Smooth muscle cell (in vitro differentiated cells): Measurements from ENCODE around the gene PLCXD1. TPM values are rescaled to one million over a fixed set of nuclear protein-coding genes. Genes with fewer than 3 reads are reported as not detected.
"Not testable (repeated sequence)": the region's sequence is repeated elsewhere in the genome, so short reads cannot be mapped to it uniquely, and the experiment has no call there.

Experiments
- DNase-seq: peaks from one replicate; lab custom pipeline; 2025; ENCODE audit not compliant: unreplicated experiment; lab: John Stamatoyannopoulos, UW
- H2AFZ ChIP-seq: fragments of 200-600 bp; sonication (generic); 2 replicates; pipeline ENCODE4 v1.6.0; 2016; ENCODE audit warnings: antibody characterized with exemption, low read depth, mild to moderate bottlenecking
- H3F3A ChIP-seq: fragments of 200-600 bp; sonication (generic); 2 replicates; pipeline ENCODE4 v1.6.0; 2017; ENCODE audit warnings: antibody characterized with exemption, low read depth
- H3K27ac ChIP-seq: fragments of 200-600 bp; sonication (generic); 2 replicates; pipeline ENCODE4 v1.5.1; 2016; ENCODE audit warnings: low read depth, mild to moderate bottlenecking
- H3K27me3 ChIP-seq: fragments of 200-600 bp; sonication (generic); 2 replicates; pipeline ENCODE4 v1.6.1; 2016; ENCODE audit warnings: low read depth, mild to moderate bottlenecking
- H3K36me3 ChIP-seq: fragments of 200-600 bp; sonication (generic); 2 replicates; pipeline ENCODE4 v1.5.1; 2016; ENCODE audit warnings: low read depth
- H3K4me1 ChIP-seq: fragments of 200-600 bp; sonication (generic); 2 replicates; pipeline ENCODE4 v1.5.1; 2016; ENCODE audit warnings: low read depth
- H3K4me2 ChIP-seq: fragments of 200-600 bp; sonication (generic); 2 replicates; pipeline ENCODE4 v1.6.0; 2016; ENCODE audit warnings: mild to moderate bottlenecking
- H3K4me3 ChIP-seq: fragments of 200-600 bp; sonication (generic); 2 replicates; pipeline ENCODE4 v1.5.1; 2016; ENCODE audit warnings: mild to moderate bottlenecking
- H3K79me2 ChIP-seq: fragments of 200-600 bp; sonication (generic); 2 replicates; pipeline ENCODE4 v1.6.0; 2016; ENCODE audit warnings: low read depth, mild to moderate bottlenecking
- H3K9ac ChIP-seq: fragments of 200-600 bp; sonication (generic); 2 replicates; pipeline ENCODE4 v1.6.0; 2016; ENCODE audit warnings: low read depth
- H3K9me3 ChIP-seq: fragments of 200-600 bp; sonication (generic); replicated peaks from 2 replicates; pipeline ENCODE4 v1.5.1; 2016; ENCODE audit warnings: low read depth
- H4K20me1 ChIP-seq: fragments of 200-600 bp; sonication (generic); 2 replicates; pipeline ENCODE4 v1.6.0; 2016; ENCODE audit warnings: low read depth
- CTCF ChIP-seq: fragments of 200-600 bp; sonication (generic); IDR thresholded peaks from 2 replicates; pipeline ENCODE4 v1.5.1; 2017; ENCODE audit warnings: borderline replicate concordance, mild to moderate bottlenecking, antibody characterized with exemption; ENCODE audit not compliant: insufficient read depth, poor library complexity, severe bottlenecking
- whole genome bisulfite sequencing: methylation state at CpG from one replicate; pipeline ENCODE4 v1.1.7; 2016; ENCODE audit warnings: low lambda C conversion rate; 5-methylcytosine and 5-hydroxymethylcytosine counted together
- polyA plus RNA-seq: library from polyadenylated mRNA; unstranded; fragments of >200 nt; fragmentation: Nextera tagmentation; extraction: Ambion mirVana; gene quantifications from 2 replicates; pipeline ENCODE4 v1.2.1, GENCODE V29; 2016
- total RNA-seq: library from RNA; depleted of rRNA; stranded (reverse); fragments of >200 nt; gene quantifications from 2 replicates; pipeline ENCODE4 v1.2.3, GENCODE V29; 2014

Gene PLCXD1
- total RNA-seq (6.2 and 7.0 TPM in 2 replicates), polyA plus RNA-seq (13.2 and 14.0 TPM in 2 replicates)

GRCh38 chrX:281166-281999, at the start of gene PLCXD1:
TSS of gene PLCXD1 (plus strand) at chrX:281381. CDS start at chrX:284188, 2,807 bp downstream.
- Histone ChIP-seq H3K27ac (no peak within 1 kb of the TSS), H3K79me2 (no peaks in the 10 kb centered on the region)

GRCh38 chrX:231637-232277, 49.4 kb upstream of the PLCXD1 start:
- H3K79me2 ChIP-seq, H3K27me3 ChIP-seq, H4K20me1 ChIP-seq, H3K4me2 ChIP-seq, H3K4me1 ChIP-seq, H3K36me3 ChIP-seq, H3K9me3 ChIP-seq, H3F3A ChIP-seq, H2AFZ ChIP-seq, H3K4me3 ChIP-seq, DNase-seq, H3K27ac ChIP-seq, H3K9ac ChIP-seq: not testable (repeated sequence)
- no CpG with 5 or more reads among the region's 45 CpGs for WGBS

More at GRCh38 chrX:281166-281999, at the start of gene PLCXD1:
- Histone ChIP-seq H4K20me1 (no peaks in the 10 kb centered on the region), H3K4me2 (peak within 1 kb of the TSS; percentile 90), H3K27me3 (no peaks in the 10 kb centered on the region), H3K9ac (no peak within 1 kb of the TSS), H3K4me3 (peak within 1 kb of the TSS; percentile 78), H3K36me3 (no peaks in the 10 kb centered on the region), H3F3A (no peaks in the 10 kb centered on the region), H2AFZ (no peak within 1 kb of the TSS), H3K4me1 (peaks cover 3% of the 10 kb centered on the region), H3K9me3 (no peaks in the 10 kb centered on the region)
- 34% methylated on average over 24 of the region's 25 CpGs for WGBS
- DNase-seq, result no peak
- TF ChIP-seq CTCF, result no peak

GRCh38 chrX:232278-232655, 48.9 kb upstream of the PLCXD1 start:
- not testable (repeated sequence) for H4K20me1 ChIP-seq, H2AFZ ChIP-seq, DNase-seq, H3F3A ChIP-seq, H3K27ac ChIP-seq, H3K36me3 ChIP-seq, H3K4me3 ChIP-seq, H3K4me1 ChIP-seq, H3K79me2 ChIP-seq, H3K27me3 ChIP-seq, H3K4me2 ChIP-seq, H3K9ac ChIP-seq, H3K9me3 ChIP-seq
- WGBS, result no CpG with 5 or more reads among the region's 42 CpGs

GRCh38 chrX:236201-236600, 45.0 kb upstream of the PLCXD1 start:
- not testable (repeated sequence) for H3K27ac ChIP-seq, DNase-seq, H3K36me3 ChIP-seq, H2AFZ ChIP-seq, H3K79me2 ChIP-seq, H4K20me1 ChIP-seq, H3K4me1 ChIP-seq, H3K9ac ChIP-seq, H3K9me3 ChIP-seq, H3K4me3 ChIP-seq, H3K4me2 ChIP-seq, H3K27me3 ChIP-seq, H3F3A ChIP-seq
- WGBS, result no CpG with 5 or more reads among the region's 6 CpGs

- H3K27me3 ChIP-seq, result no peaks in the 10 kb centered on the region
- no peak overlapping the region for H3K4me3 ChIP-seq
- TF ChIP-seq CTCF, result no peak
- no peaks in the 10 kb centered on the region for H4K20me1 ChIP-seq
- no peak overlapping the region for H3K27ac ChIP-seq
- no peaks in the 10 kb centered on the region for H3K79me2 ChIP-seq
- H2AFZ ChIP-seq, result no peak overlapping the region
- no peaks in the 10 kb centered on the region for H3K36me3 ChIP-seq
- no peak for DNase-seq
- WGBS, result 93% methylated on average over 8 of the region's 14 CpGs
- H3K9me3 ChIP-seq, result no peaks in the 10 kb centered on the region
- H3K4me2 ChIP-seq, result no peak overlapping the region
- H3K9ac ChIP-seq, result no peak overlapping the region
- H3K4me1 ChIP-seq, result no peaks in the 10 kb centered on the region
- H3F3A ChIP-seq, result no peaks in the 10 kb centered on the region
These were observed 30.2 kb upstream of the PLCXD1 start for GRCh38 chrX:250965-251364.

- H3K9ac ChIP-seq, H3K36me3 ChIP-seq, H3K9me3 ChIP-seq, H3F3A ChIP-seq, H3K4me1 ChIP-seq, H3K79me2 ChIP-seq, H4K20me1 ChIP-seq, H3K27ac ChIP-seq, DNase-seq, H2AFZ ChIP-seq, H3K27me3 ChIP-seq, H3K4me2 ChIP-seq, H3K4me3 ChIP-seq: not testable (repeated sequence)
- WGBS, result 67% methylated on average over 17 of the region's 17 CpGs
These were observed 29.6 kb upstream of the PLCXD1 start for GRCh38 chrX:251396-252243.
